Measurements from ENCODE around the gene IGSF21. TPM values are rescaled to one million over a fixed set of nuclear protein-coding genes. Genes with fewer than 3 reads are reported as not detected.

Gene IGSF21
- total and polyA plus RNA-seq, 2 of the 8 experiments (the other 6 are each of a cell fraction or from before 2014, with no cell fraction given) = 22.5 to 28.5 TPM

DNA sequence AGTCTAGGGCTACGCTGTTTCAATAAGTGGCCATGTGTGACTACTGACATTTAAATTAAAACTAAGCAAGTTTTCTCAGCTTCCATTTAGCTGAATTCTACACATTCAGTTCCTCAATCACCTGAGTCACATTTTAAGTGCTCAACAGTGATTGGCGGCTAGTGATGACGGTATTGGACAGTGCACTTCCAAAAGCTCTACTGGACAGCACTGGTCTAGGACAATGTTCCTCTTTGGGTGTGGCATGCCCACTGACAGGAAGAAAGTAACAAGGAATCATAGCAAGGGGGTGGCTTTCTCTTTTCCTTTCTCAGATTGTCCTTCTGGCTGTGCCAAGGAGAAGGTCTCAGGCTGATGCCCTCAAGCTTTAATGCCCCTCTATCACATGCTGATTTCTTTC, 11.7 kb downstream of the IGSF21 start (continued):
- TF ChIP-seq SIN3A (conservative IDR thresholded peaks at IDR 0.05 in 1 of 2, IDR thresholded peaks at IDR 0.05 in 1 of 2; ENCODE audit: low read depth in 1 of 2, low read length in 2 of 2) = no peak
- TF ChIP-seq RNF2 (IDR thresholded peaks at IDR 0.05; ENCODE audit: borderline replicate concordance, low read depth, low read length, missing control alignments, poor library complexity, severe bottlenecking) = no peak
- no peak for TF ChIP-seq PHF8 (conservative IDR thresholded peaks at IDR 0.05; ENCODE audit: low read depth, low read length)
